K562 (cell line): ENCODE results near the gene FOXD4. TPM values are rescaled to one million over a fixed set of nuclear protein-coding genes. Genes with fewer than 3 reads are reported as not detected.

Experiments
- polyA plus RNA-seq, 8 experiments: library from polyadenylated mRNA; depleted of rRNA in 4 of 8; stranded (reverse) in 5 of 8; unstranded in 3 of 8; fragments of >200 nt; fragmentation: Nextera tagmentation in 2 of 8; fragmentation: Illumina TruSeq in 1 of 8; extraction: Ambion mirVana in 2 of 8; extraction: Trizol in 1 of 8; gene quantifications; 2 replicates each; pipeline versions ENCODE4 v1.2.1 to v1.2.3, GENCODE V29; 2011 to 2014; ENCODE audit warnings: inconsistent platforms in 1 of 8, missing spikeins in 1 of 8
- total RNA-seq, 7 experiments: library from RNA; depleted of rRNA in 6 of 7; stranded (reverse); fragments of >200 nt in 6 of 7; fragmentation: Illumina TruSeq in 2 of 7; extraction: Trizol in 2 of 7; gene quantifications; 2 replicates each; pipeline versions ENCODE4 v1.2.1 to v1.2.3, GENCODE V29; 2011 to 2021; ENCODE audit warnings: low replicate concordance in 1 of 7

Gene FOXD4
- total and polyA plus RNA-seq, 9 of the 15 experiments (the other 6 are each of a cell fraction or from before 2014, with no cell fraction given): 0.06 to 1.0 (median 0.53) TPM; not detected in 1

Other genes starting within 250 kb of the FOXD4 start
- 15.3 and 22.0 TPM in 2 replicates for gene WASHC1, start 89.0 kb downstream of the FOXD4 start, total RNA-seq (2014; rRNA removed)
- 2.9 and 4.6 TPM in 2 replicates for gene WASHC1, start 89.0 kb downstream of the FOXD4 start, total RNA-seq (2014; rRNA removed; fragmentation: Illumina TruSeq; extraction: Trizol)
- 11.0 and 12.1 TPM in 2 replicates for gene WASHC1, start 89.0 kb downstream of the FOXD4 start, total RNA-seq (2015; rRNA removed; fragmentation: Illumina TruSeq; extraction: Trizol)
- gene WASHC1, start 89.0 kb downstream of the FOXD4 start, total RNA-seq (2021): 22.0 and 25.6 TPM in 2 replicates
- gene WASHC1, start 89.0 kb downstream of the FOXD4 start, polyA plus RNA-seq (2011; rRNA removed): 13.7 and 23.0 TPM in 2 replicates
- gene WASHC1, start 89.0 kb downstream of the FOXD4 start, polyA plus RNA-seq (2014; fragmentation: Illumina TruSeq; extraction: Trizol): 7.9 and 12.1 TPM in 2 replicates
- gene WASHC1, start 89.0 kb downstream of the FOXD4 start, polyA plus RNA-seq (2014; fragmentation: Nextera tagmentation; extraction: Ambion mirVana): under 1 TPM; 0.21 to 0.62 TPM
- gene WASHC1, start 89.0 kb downstream of the FOXD4 start, polyA plus RNA-seq (2014; rRNA removed): 22.1 and 27.3 TPM in 2 replicates
- 17.6 and 20.7 TPM in 2 replicates for gene ZNG1A, start 60.6 kb upstream of the FOXD4 start, total RNA-seq (2014; rRNA removed)
- 43.4 and 50.2 TPM in 2 replicates for gene ZNG1A, start 60.6 kb upstream of the FOXD4 start, total RNA-seq (2014; rRNA removed; fragmentation: Illumina TruSeq; extraction: Trizol)
- 35.4 and 39.7 TPM in 2 replicates for gene ZNG1A, start 60.6 kb upstream of the FOXD4 start, total RNA-seq (2015; rRNA removed; fragmentation: Illumina TruSeq; extraction: Trizol)
- 29.0 and 30.1 TPM in 2 replicates for gene ZNG1A, start 60.6 kb upstream of the FOXD4 start, total RNA-seq (2021)
- 24.2 and 31.2 TPM in 2 replicates for gene ZNG1A, start 60.6 kb upstream of the FOXD4 start, polyA plus RNA-seq (2011; rRNA removed)
- gene ZNG1A, start 60.6 kb upstream of the FOXD4 start, polyA plus RNA-seq (2014; fragmentation: Illumina TruSeq; extraction: Trizol): 37.1 and 41.7 TPM in 2 replicates
- 10 to 100 TPM; 78.1 to 90.6 TPM for gene ZNG1A, start 60.6 kb upstream of the FOXD4 start, polyA plus RNA-seq (2014; fragmentation: Nextera tagmentation; extraction: Ambion mirVana)
- 34.9 and 42.9 TPM in 2 replicates for gene ZNG1A, start 60.6 kb upstream of the FOXD4 start, polyA plus RNA-seq (2014; rRNA removed)
- 25.1 and 33.4 TPM in 2 replicates for gene DOCK8, start 96.4 kb upstream of the FOXD4 start, total RNA-seq (2014; rRNA removed)
- gene DOCK8, start 96.4 kb upstream of the FOXD4 start, total RNA-seq (2014; rRNA removed; fragmentation: Illumina TruSeq; extraction: Trizol): 27.3 and 28.7 TPM in 2 replicates
- 32.4 and 34.3 TPM in 2 replicates for gene DOCK8, start 96.4 kb upstream of the FOXD4 start, total RNA-seq (2015; rRNA removed; fragmentation: Illumina TruSeq; extraction: Trizol)
- gene DOCK8, start 96.4 kb upstream of the FOXD4 start, total RNA-seq (2021): 49.4 and 53.8 TPM in 2 replicates
- gene DOCK8, start 96.4 kb upstream of the FOXD4 start, polyA plus RNA-seq (2011; rRNA removed): 15.3 and 34.5 TPM in 2 replicates
- 30.9 and 32.8 TPM in 2 replicates for gene DOCK8, start 96.4 kb upstream of the FOXD4 start, polyA plus RNA-seq (2014; fragmentation: Illumina TruSeq; extraction: Trizol)
- 10 to 100 TPM; 14.4 to 14.5 TPM for gene DOCK8, start 96.4 kb upstream of the FOXD4 start, polyA plus RNA-seq (2014; fragmentation: Nextera tagmentation; extraction: Ambion mirVana)
- gene DOCK8, start 96.4 kb upstream of the FOXD4 start, polyA plus RNA-seq (2014; rRNA removed): 19.6 and 23.4 TPM in 2 replicates